Colonic mucosa (tissue), 4 donors: ENCODE results near the gene FBF1. TPM values are rescaled to one million over a fixed set of nuclear protein-coding genes. Genes with fewer than 3 reads are reported as not detected.
"Not testable (repeated sequence)": the region's sequence is repeated elsewhere in the genome, so short reads cannot be mapped to it uniquely, and the experiment has no call there.

Source experiments
- DNase-seq: peaks from one replicate; pipeline ENCODE4 v3.0.0-alpha.2; 2020
- H3K27ac ChIP-seq: fragments of 200-600 bp; one replicate; pipeline ENCODE4 v1.8.0; 2021
- H3K27me3 ChIP-seq: fragments of 200-600 bp; one replicate; pipeline ENCODE4 v1.8.0; 2021
- H3K36me3 ChIP-seq: fragments of 200-600 bp; one replicate; pipeline ENCODE4 v1.8.0; 2021
- H3K4me1 ChIP-seq: fragments of 200-600 bp; one replicate; pipeline ENCODE4 v1.8.0; 2021; ENCODE audit warnings: mild to moderate bottlenecking
- H3K4me3 ChIP-seq: fragments of 200-600 bp; one replicate; pipeline ENCODE4 v1.8.0; 2021
- H3K9ac ChIP-seq, 2 donors: one replicate each; pipeline ENCODE4 v1.7.0; 2013; ENCODE audit warnings: control low read depth in 2 of 2, low read depth in 2 of 2, low read length in 2 of 2
- H3K9me3 ChIP-seq: fragments of 200-600 bp; one replicate; pipeline ENCODE4 v1.8.0; 2021
- CTCF ChIP-seq: fragments of 200-600 bp; IDR thresholded peaks from one replicate; pipeline ENCODE4 v1.8.0; 2022; ENCODE audit warnings: antibody characterized with exemption, mild to moderate bottlenecking
- intact Hi-C: fragments of 100-400 bp; cut with DNase I; formaldehyde crosslinking; loops from one replicate; pipeline ENCODE4 v1.14.1; 2022
- total RNA-seq, 2 donors: library from RNA; stranded (reverse); fragmentation: NEBNext Ultra II Directional in 1 of 2; extraction: Animal tissue kit (Norgen Biotek cat#: 25700) in 1 of 2; gene quantifications; one replicate each; pipeline ENCODE4 v1.2.1, GENCODE V29; 2021
- donor health status: healthy.
- donor health status: DM: no; HTN: no; CAD: no.
- donor health status: DM: no; HTN: no; CAD: no.

The FBF1 gene
- total RNA-seq, 2 donors from 2014 or later = 3.2 to 21.5 TPM

- Histone ChIP-seq H3K9ac (peak overlapping the region in 1 of 2 donors; percentile 30), H3K36me3 (no peaks in the 10 kb centered on the region), H3K27me3 (no peaks in the 10 kb centered on the region), H3K27ac (peak overlapping the region; percentile 56), H3K9me3 (no peaks in the 10 kb centered on the region), H3K4me3 (no peak overlapping the region), H3K4me1 (peaks cover 13% of the 10 kb centered on the region)
- DNase-seq = peak; percentile 35
- TF ChIP-seq CTCF = no peak
- intact Hi-C loops = no loop called here
These were observed 35.5 kb upstream of the FBF1 start for GRCh38 chr17:75976175-75976848.

GRCh38 chr17:75975757-75976174 is 34.9 kb upstream of the FBF1 start:
- DNase-seq = no peak
- Histone ChIP-seq H3K9ac (peak overlapping the region in 1 of 2 donors; percentile 1), H3K4me1 (peaks cover 13% of the 10 kb centered on the region), H3K4me3 (no peak overlapping the region), H3K27ac (peak overlapping the region; percentile 56), H3K36me3 (no peaks in the 10 kb centered on the region), H3K9me3 (no peaks in the 10 kb centered on the region), H3K27me3 (no peaks in the 10 kb centered on the region)
- intact Hi-C loops = no loop called here
- no peak for TF ChIP-seq CTCF

- peaks cover 13% of the 10 kb centered on the region for H3K4me1 ChIP-seq
- intact Hi-C loops, H3K27me3 ChIP-seq, H3K36me3 ChIP-seq, DNase-seq, H3K4me3 ChIP-seq, H3K9me3 ChIP-seq, H3K27ac ChIP-seq: not testable (repeated sequence)
- H3K9ac ChIP-seq = peak overlapping the region; percentile 1 to 5
These were observed 34.3 kb upstream of the FBF1 start for GRCh38 chr17:75975187-75975586.

GRCh38 chr17:75970626-75971025 is 29.8 kb upstream of the FBF1 start:
- Histone ChIP-seq H3K4me3 (no peak overlapping the region), H3K9me3 (no peaks in the 10 kb centered on the region), H3K4me1 (peaks cover 3% of the 10 kb centered on the region), H3K9ac (no peak overlapping the region), H3K27me3 (no peaks in the 10 kb centered on the region), H3K27ac (no peak overlapping the region), H3K36me3 (no peaks in the 10 kb centered on the region)
- intact Hi-C loops = no loop called here
- no peak for DNase-seq
- TF ChIP-seq CTCF = no peak

GRCh38 chr17:75970011-75970523 is 29.2 kb upstream of the FBF1 start:
- Histone ChIP-seq H3K4me1 (no peaks in the 10 kb centered on the region), H3K9ac (no peak overlapping the region), H3K9me3 (no peaks in the 10 kb centered on the region), H3K36me3 (no peaks in the 10 kb centered on the region), H3K27me3 (no peaks in the 10 kb centered on the region), H3K27ac (no peak overlapping the region), H3K4me3 (no peak overlapping the region)
- TF ChIP-seq CTCF = no peak
- DNase-seq = no peak
- intact Hi-C loops = no loop called here

GRCh38 chr17:75969044-75969443 is 28.2 kb upstream of the FBF1 start:
- H3K9me3 ChIP-seq, H3K27ac ChIP-seq, intact Hi-C loops, H3K9ac ChIP-seq, DNase-seq, H3K36me3 ChIP-seq, H3K4me1 ChIP-seq, H3K4me3 ChIP-seq, H3K27me3 ChIP-seq: not testable (repeated sequence)
